Kidney epithelial cell (primary cell): ENCODE measurements around the gene DPPA5. TPM values are rescaled to one million over a fixed set of nuclear protein-coding genes. Genes with fewer than 3 reads are reported as not detected.
"Not testable (repeated sequence)": the region's sequence is repeated elsewhere in the genome, so short reads cannot be mapped to it uniquely, and the experiment has no call there.

Experiments
- DNase-seq: peaks from one replicate; pipeline ENCODE4 v3.0.0-alpha.2; 2010; ENCODE audit warnings: low read depth
- H3K27me3 ChIP-seq: 2 replicates; pipeline ENCODE4 v1.6.0; 2011; ENCODE audit warnings: low read length; ENCODE audit not compliant: control insufficient read depth, insufficient read depth
- H3K36me3 ChIP-seq: 2 replicates; pipeline ENCODE4 v1.5.1; 2011; ENCODE audit warnings: low read length; ENCODE audit not compliant: control insufficient read depth, insufficient read depth
- H3K4me3 ChIP-seq: 2 replicates; pipeline ENCODE4 v1.5.1; 2011; ENCODE audit warnings: low read depth, mild to moderate bottlenecking, control low read depth, low read length
- total RNA-seq: library from RNA; depleted of rRNA; stranded (reverse); fragments of >200 nt; gene quantifications from 2 replicates; pipeline ENCODE4 v1.2.3, GENCODE V29; 2015
- TF ChIP-seq, protein P1 (sequence below): IDR thresholded peaks from 2 replicates; pipeline ENCODE4 v1.5.1; 2011; ENCODE audit warnings: mild to moderate bottlenecking, moderate library complexity, low read length, control low read depth, inconsistent platforms; ENCODE audit not compliant: insufficient read depth, poor library complexity, severe bottlenecking

DPPA5 gene
- total RNA-seq, 1 donor from 2014 or later: not detected

DNA sequence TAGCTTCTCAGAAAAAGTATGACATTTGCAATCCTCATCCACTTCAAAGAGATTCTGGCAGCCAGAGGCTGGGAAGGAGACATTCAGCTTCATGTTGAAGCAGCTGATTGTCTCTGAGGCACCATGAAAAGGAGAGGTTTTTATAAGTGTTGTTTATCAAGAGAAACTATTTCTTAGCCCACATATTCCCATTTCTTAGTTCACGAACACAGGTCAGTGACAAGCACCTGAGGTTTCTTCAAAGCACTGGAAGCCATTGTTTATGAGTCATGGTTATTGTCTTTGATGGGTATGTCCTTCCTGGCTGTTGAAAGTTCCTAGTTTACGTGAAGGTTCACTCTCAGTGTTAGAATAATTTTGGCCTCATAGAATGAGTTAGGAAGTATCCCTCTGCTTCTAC lies 37.6 kb upstream of the DPPA5 start:
- Histone ChIP-seq H3K27me3 (no peaks in the 10 kb centered on the region), H3K36me3 (no peaks in the 10 kb centered on the region), H3K4me3 (no peak overlapping the region)
- TF ChIP-seq, protein P1, sequence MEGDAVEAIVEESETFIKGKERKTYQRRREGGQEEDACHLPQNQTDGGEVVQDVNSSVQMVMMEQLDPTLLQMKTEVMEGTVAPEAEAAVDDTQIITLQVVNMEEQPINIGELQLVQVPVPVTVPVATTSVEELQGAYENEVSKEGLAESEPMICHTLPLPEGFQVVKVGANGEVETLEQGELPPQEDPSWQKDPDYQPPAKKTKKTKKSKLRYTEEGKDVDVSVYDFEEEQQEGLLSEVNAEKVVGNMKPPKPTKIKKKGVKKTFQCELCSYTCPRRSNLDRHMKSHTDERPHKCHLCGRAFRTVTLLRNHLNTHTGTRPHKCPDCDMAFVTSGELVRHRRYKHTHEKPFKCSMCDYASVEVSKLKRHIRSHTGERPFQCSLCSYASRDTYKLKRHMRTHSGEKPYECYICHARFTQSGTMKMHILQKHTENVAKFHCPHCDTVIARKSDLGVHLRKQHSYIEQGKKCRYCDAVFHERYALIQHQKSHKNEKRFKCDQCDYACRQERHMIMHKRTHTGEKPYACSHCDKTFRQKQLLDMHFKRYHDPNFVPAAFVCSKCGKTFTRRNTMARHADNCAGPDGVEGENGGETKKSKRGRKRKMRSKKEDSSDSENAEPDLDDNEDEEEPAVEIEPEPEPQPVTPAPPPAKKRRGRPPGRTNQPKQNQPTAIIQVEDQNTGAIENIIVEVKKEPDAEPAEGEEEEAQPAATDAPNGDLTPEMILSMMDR: no peak
- DNase-seq: no peak

DNA sequence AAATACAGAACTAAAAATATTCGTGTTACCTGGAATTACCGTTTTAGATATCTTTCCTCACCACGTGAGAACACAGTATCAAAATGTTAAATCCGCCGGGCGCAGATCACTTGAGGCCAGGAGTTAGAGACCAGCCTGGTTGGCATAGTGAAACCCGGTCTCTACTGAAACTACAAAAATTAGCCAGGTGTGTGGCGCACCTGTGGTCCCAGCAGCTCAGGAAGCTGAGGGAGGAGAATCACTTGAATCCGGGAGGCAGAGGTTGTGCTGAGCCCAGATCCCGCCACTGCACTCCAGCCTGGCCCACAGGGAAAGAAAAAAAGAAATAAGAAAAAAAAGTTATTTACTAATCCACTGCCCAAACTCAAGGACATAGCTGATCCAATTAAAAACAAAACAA lies 35.8 kb upstream of the DPPA5 start:
- no peaks in the 10 kb centered on the region for H3K27me3 ChIP-seq
- no peaks in the 10 kb centered on the region for H3K36me3 ChIP-seq
- H3K4me3 ChIP-seq: no peak overlapping the region
- TF ChIP-seq, protein P1: no peak
- no peak for DNase-seq

DNA sequence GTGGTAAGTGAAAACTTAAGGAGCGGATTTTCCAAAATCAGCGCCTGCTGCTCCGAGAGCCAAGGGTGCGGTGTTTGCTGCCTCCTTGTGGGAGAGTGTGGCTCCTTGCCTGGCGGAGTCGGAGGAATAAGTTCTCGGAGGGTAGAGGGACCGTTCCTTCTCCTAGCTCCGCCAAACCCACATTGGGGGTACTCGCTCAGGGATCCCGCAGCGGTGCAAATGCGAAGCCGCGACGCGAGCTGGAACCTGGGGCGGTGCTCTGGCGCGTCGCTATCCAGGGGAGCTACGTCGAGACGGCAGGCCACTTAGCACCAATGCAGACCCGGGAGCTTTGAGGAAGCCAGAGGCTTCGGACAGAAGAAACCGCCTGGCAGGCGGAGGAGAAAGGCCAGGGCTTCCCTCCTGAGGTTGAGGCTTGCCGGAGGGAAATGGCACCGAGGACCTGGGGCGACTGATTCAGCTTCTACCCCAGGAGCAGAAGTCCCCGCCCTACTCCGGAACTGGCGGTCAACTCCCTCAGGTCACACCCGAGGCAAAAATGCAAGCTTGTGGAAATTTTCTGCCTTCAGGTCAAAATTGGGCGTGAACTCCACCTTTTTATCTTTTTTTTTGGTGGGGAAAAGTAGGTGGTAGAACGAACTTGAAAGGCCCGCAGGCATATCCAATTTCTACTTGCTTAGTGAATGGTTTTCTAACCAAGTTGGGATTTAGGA lies 34.9 kb upstream of the DPPA5 start:
- TF ChIP-seq, protein P1: peak; percentile 82
- Histone ChIP-seq H3K36me3 (no peaks in the 10 kb centered on the region), H3K27me3 (no peaks in the 10 kb centered on the region), H3K4me3 (peak overlapping the region; percentile 47)
- DNase-seq: no peak

DNA sequence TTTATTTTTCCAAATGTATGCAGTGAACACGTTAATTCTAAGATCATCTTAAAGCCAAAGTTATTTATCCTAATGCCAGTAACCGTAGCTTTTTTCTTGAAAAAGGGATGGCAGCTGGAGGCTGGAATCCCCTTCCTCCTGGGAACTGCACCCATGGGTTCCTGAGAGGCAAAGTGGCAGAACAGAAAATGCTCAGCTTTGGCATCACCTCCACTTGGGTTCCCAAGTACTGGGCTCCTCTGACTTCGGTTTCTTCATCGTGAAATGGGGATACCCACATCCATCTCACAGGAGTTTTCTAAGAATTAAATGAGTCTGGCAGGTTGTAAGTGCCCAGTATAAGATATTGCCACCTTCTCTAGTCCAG lies 34.3 kb upstream of the DPPA5 start:
- Histone ChIP-seq H3K27me3 (no peaks in the 10 kb centered on the region), H3K4me3 (peak overlapping the region; percentile 47), H3K36me3 (no peaks in the 10 kb centered on the region)
- no peak for DNase-seq
- TF ChIP-seq, protein P1: no peak

DNA sequence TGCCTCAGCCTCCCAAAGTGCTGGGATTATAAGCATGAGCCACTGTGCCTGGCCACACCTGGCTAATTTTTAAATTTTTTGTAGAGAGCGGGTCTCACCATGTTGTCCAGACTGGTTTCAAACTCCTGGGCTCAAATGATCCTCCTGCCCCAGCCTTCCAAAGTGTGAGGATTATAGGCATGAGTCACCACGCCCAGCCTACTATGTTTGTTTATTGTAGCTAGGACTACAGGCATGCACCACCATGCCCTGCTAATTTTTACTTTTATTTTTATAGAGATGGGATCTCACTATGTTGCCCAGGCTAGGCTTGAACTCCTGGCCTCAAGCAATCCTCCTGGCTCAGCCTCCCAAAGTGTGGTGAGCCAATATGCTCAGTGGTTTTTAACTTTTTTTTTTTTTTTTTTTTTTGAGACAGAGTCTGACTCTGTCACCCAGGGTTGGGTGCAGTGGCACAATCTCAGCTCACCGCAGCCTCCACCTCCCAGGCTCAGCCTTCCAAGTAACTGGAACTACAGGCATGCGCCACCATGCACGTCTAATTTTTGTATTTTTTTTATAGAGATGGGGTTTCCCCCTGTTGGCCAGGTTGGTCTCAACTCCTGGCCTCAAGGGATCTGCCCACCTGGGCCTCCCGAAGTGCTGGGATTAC lies 28.5 kb upstream of the DPPA5 start:
- H3K4me3 ChIP-seq: no peak overlapping the region
- TF ChIP-seq, protein P1: no peak
- no peak for DNase-seq
- no peaks in the 10 kb centered on the region for H3K36me3 ChIP-seq
- H3K27me3 ChIP-seq: no peaks in the 10 kb centered on the region

DNA sequence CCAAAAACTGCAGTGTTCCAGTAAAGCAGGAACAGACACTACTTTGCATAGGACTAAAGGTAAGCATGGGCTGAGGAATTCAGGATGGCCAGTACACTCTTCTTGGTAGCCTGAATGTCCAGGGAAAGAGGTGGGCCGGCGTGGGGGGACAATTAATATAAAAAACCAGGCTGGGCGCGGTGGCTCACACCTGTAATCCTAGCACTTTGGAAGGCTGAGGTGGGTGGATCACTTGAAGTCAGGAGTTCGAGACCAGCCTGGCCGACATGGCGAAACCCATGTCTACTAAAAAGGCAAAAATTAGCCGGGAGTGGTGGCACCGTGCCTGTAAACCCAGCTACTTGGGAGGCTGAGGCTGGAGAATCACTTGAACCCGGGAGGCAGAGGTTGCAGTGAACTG lies 27.5 kb upstream of the DPPA5 start:
- H3K27me3 ChIP-seq, H3K4me3 ChIP-seq, DNase-seq, H3K36me3 ChIP-seq: not testable (repeated sequence)
